ENCODE data around the gene SPAG5.
"Not testable (repeated sequence)": the region's sequence is repeated elsewhere in the genome, so short reads cannot be mapped to it uniquely, and the experiment has no call there.

Gene SPAG5

GRCh38 chr17:28612936-28613872 is 14.4 kb upstream of the SPAG5 start:
- DNase-seq (ENCODE audit: low read depth) = peak; percentile 34

GRCh38 chr17:28612531-28612930 is 13.7 kb upstream of the SPAG5 start:
- DNase-seq (ENCODE audit: low read depth) = no peak

GRCh38 chr17:28610376-28610775 is 11.6 kb upstream of the SPAG5 start:
- DNase-seq (ENCODE audit: low read depth) = no peak

- not testable (repeated sequence) for DNase-seq (ENCODE audit: low read depth)
Observed at GRCh38 chr17:28604031-28604430, 5.2 kb upstream of the SPAG5 start.

GRCh38 chr17:28599311-28600184 is 723 bp upstream of the SPAG5 start:
- peak; percentile 89 for DNase-seq (ENCODE audit: low read depth)

- DNase-seq (ENCODE audit: low read depth) = no peak
Observed at GRCh38 chr17:28598389-28598788, 436 bp downstream of the SPAG5 start.

- no peak for DNase-seq (ENCODE audit: low read depth)
Observed at GRCh38 chr17:28597606-28598383, 1.0 kb downstream of the SPAG5 start.

GRCh38 chr17:28592260-28592659 is 6.6 kb downstream of the SPAG5 start:
- no peak for DNase-seq (ENCODE audit: low read depth)

- no peak for DNase-seq (ENCODE audit: low read depth)
Observed at GRCh38 chr17:28585851-28586250, 13.0 kb downstream of the SPAG5 start.

- no peak for DNase-seq (ENCODE audit: low read depth)
Observed at GRCh38 chr17:28584434-28584833, 14.4 kb downstream of the SPAG5 start.

- DNase-seq (ENCODE audit: low read depth) = no peak
Observed at GRCh38 chr17:28582513-28582912, 16.3 kb downstream of the SPAG5 start.

- DNase-seq (ENCODE audit: low read depth) = no peak
Observed at GRCh38 chr17:28580959-28581358, 17.9 kb downstream of the SPAG5 start.

- no peak for DNase-seq (ENCODE audit: low read depth)
Observed at GRCh38 chr17:28579526-28579925, 19.3 kb downstream of the SPAG5 start.

GRCh38 chr17:28578246-28579195 is 20.3 kb downstream of the SPAG5 start:
- no peak for DNase-seq (ENCODE audit: low read depth)

- no peak for DNase-seq (ENCODE audit: low read depth)
Observed at GRCh38 chr17:28577466-28577824, 21.4 kb downstream of the SPAG5 start.

- peak; percentile 93 for DNase-seq (ENCODE audit: low read depth)
Observed at GRCh38 chr17:28576758-28577465, 21.9 kb downstream of the SPAG5 start, which contains the start of gene ALDOC. TSS of gene ALDOC (minus strand) at chr17:28576895. CDS start at chr17:28575532, 1,363 bp downstream.

GRCh38 chr17:28576016-28576415 is 22.8 kb downstream of the SPAG5 start:
- not testable (repeated sequence) for DNase-seq (ENCODE audit: low read depth)

GRCh38 chr17:28575126-28575795 is 23.6 kb downstream of the SPAG5 start:
- DNase-seq (ENCODE audit: low read depth) = no peak

GRCh38 chr17:28574526-28574925 is 24.3 kb downstream of the SPAG5 start:
- DNase-seq (ENCODE audit: low read depth) = no peak
